C4-2B (cell line): ENCODE data around the gene SLC24A4.

Experiments
- H3K27ac ChIP-seq: fragments of 450-650 bp; 2 replicates; pipeline ENCODE4 v1.5.1; 2017
- CTCF ChIP-seq: fragments of 450-650 bp; conservative IDR thresholded peaks from 2 replicates; pipeline ENCODE4 v1.5.1; 2017; ENCODE audit warnings: mild to moderate bottlenecking
- ZFX ChIP-seq: fragments of 450-650 bp; IDR thresholded peaks from 2 replicates; pipeline ENCODE4 v1.6.1; 2017

Gene SLC24A4

GRCh38 chr14:92436115-92436776 lies 113.3 kb downstream of the SLC24A4 start:
- H3K27ac ChIP-seq, result no peak overlapping the region
- TF ChIP-seq ZFX (no peak), CTCF (no peak)

DNA sequence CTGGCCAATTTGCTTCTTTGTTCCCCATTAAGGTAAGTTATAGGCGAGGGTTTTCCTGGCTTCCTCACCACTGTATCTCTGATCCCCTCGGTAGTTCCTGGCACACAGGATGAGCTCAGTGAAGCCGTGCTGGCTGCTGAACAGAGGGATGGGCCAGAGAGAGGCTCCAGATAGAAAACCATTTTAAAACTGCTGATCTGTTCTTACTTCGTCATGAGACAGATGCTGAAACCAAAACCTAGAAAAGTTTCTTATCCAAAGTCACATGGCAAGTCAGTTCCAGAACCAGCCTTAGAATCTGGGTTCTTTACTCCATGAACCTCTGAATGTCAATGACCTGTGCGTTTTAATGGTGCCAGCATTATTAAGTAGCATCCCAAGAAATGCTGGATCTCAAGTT lies 114.3 kb downstream of the SLC24A4 start:
- no peak for TF ChIP-seq CTCF
- no peak for TF ChIP-seq ZFX
- no peak overlapping the region for H3K27ac ChIP-seq

DNA sequence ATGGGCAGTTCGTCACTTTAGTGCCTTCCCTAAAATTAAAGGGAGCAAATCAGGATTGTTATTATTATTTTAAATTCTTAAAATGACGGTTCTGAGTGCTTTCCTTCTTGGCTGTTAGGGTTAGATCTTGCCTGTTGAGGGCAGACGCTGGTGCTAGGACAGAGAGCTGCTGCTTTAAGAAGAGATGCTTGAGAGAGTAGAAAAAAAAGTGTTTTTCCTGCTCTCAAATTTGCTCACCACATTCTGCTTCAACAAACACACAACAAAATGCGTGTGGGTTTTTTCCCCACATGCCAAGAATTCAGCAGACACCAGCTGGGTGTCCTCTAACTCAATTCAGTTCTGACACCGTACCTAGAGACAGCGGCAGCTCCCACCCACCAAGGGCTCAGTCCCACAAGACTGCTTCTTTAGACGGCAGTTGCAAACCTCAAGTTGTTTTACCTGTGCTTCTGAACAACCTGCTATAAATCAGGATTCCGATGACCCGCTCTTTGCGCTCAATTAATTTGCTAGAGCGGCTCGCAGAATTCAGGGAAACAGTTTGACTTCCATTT lies 114.8 kb downstream of the SLC24A4 start:
- H3K27ac ChIP-seq, result no peak overlapping the region
- TF ChIP-seq ZFX, result no peak
- no peak for TF ChIP-seq CTCF

- H3K27ac ChIP-seq, result no peak overlapping the region
- TF ChIP-seq CTCF (no peak), ZFX (no peak)
Observed at GRCh38 chr14:92439537-92440344, 116.8 kb downstream of the SLC24A4 start.

DNA sequence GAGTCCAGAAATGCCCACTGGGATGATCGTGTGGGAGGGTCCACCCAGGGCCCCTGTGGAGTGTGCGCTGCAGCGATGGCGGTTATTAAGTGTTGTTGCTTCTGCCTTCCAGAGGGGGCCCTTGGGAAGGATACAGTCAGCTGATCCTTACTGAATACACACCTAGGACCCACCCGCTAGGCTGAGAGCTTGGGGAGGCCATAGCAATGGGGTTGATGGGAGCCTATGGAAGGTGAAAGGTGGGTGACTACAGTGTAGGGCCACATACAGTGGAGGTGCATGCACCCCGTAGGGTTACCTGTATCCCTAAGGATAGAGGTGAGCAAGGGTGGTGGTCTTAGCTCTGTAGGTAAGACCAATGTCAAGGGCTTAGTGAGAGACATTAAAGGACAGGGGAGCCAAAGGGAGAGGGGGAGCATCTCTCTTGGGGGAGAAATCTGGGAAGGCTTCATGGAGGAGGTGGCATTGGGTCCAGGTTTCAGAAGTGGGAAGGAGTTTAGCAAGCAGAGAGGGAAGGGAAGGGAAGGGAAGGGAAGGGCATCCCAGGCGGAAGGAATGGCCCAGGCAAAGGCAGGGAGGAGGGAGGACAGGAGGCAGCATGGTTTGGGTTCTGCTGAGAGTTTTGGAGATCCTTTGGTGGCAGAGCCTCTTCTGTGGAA lies 117.5 kb downstream of the SLC24A4 start:
- no peak overlapping the region for H3K27ac ChIP-seq
- TF ChIP-seq ZFX, result no peak
- TF ChIP-seq CTCF, result no peak

DNA sequence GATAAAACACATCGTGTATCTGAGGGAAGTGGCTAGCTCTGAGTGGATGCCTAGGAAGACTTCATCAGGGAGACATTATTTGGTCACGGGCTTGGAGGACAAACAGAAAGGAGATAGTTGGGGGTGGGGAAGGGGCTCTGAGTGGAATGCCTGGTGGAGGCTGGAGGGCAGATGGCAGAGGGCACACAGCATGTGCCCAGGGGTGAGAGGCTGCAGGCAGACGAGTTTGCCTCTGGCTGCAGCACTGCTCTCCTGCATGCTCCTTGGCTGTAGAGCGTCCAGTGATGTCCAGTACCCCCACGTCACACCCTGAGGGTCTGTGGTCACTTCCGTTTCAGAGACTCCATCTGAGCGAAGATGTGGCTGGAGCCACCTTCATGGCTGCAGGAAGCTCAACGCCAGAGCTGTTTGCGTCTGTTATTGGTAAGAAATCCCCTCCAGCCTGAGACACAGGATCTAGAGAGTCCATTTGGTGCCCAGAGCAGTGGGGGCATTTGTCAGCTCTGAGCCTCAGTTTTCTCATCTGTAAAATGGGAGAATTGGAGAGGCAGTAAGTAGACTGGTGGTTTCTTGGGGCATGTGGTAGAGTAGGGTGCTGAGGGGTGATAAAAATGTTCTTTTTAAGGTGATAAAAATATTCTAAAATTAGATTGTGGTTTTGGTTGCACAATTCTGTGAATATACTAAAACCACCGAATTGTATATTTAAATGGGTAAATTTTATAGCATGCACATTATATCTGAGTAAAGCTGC lies 119.0 kb downstream of the SLC24A4 start:
- H3K27ac ChIP-seq, result no peak overlapping the region

More for the DNA sequence above, 119.0 kb downstream of the SLC24A4 start:
- no peak for TF ChIP-seq ZFX
- TF ChIP-seq CTCF, result no peak
